BLaER1 (cell line): ENCODE results near the gene NCKIPSD.

Experiments
- H3K27ac ChIP-seq: shearing (Covaris generic); formaldehyde crosslinking; 2 replicates; pipeline ENCODE4 v1.8.1; 2022
- H3K27me3 ChIP-seq: shearing (Covaris generic); formaldehyde crosslinking; 2 replicates; pipeline ENCODE4 v1.8.1; 2022
- H3K36me3 ChIP-seq: shearing (Covaris generic); formaldehyde crosslinking; 2 replicates; pipeline ENCODE4 v1.8.1; 2022
- H3K4me1 ChIP-seq: shearing (Covaris generic); formaldehyde crosslinking; 2 replicates; pipeline ENCODE4 v1.8.1; 2022
- H3K4me2 ChIP-seq: shearing (Covaris generic); formaldehyde crosslinking; 2 replicates; pipeline ENCODE4 v1.8.1; 2022
- H3K4me3 ChIP-seq: shearing (Covaris generic); formaldehyde crosslinking; 2 replicates; pipeline ENCODE4 v1.8.1; 2022
- H3K9ac ChIP-seq: shearing (Covaris generic); formaldehyde crosslinking; 2 replicates; pipeline ENCODE4 v1.8.1; 2022
- H3K9me3 ChIP-seq: shearing (Covaris generic); formaldehyde crosslinking; 2 replicates; pipeline ENCODE4 v1.8.1; 2022
- H4K20me1 ChIP-seq: shearing (Covaris generic); formaldehyde crosslinking; 2 replicates; pipeline ENCODE4 v1.8.1; 2022
- Cebpa-rat ChIP-seq: shearing (Covaris generic); IDR thresholded peaks from 2 replicates; pipeline ENCODE4 v1.8.1; 2022

NCKIPSD gene

GRCh38 chr3:48662145-48662752 is 23.5 kb downstream of the NCKIPSD start:
- H3K27me3 ChIP-seq: no peaks in the 10 kb centered on the region
- H3K9me3 ChIP-seq: peaks cover 20% of the 10 kb centered on the region
- H3K4me3 ChIP-seq: peak overlapping the region; percentile 60
- peaks cover 42% of the 10 kb centered on the region for H4K20me1 ChIP-seq
- H3K27ac ChIP-seq: no peak overlapping the region
- peaks cover 19% of the 10 kb centered on the region for H3K36me3 ChIP-seq
- TF ChIP-seq Cebpa-rat: no peak
- no peak overlapping the region for H3K9ac ChIP-seq
- peaks cover 16% of the 10 kb centered on the region for H3K4me1 ChIP-seq
- peak overlapping the region; percentile 80 for H3K4me2 ChIP-seq

GRCh38 chr3:48661501-48662144 is 24.1 kb downstream of the NCKIPSD start:
- Histone ChIP-seq H3K4me3 (peak overlapping the region; percentile 60), H3K27me3 (peaks cover 3% of the 10 kb centered on the region; the same call in 1 of the 2 replicates), H3K27ac (no peak overlapping the region), H3K9ac (no peak overlapping the region), H3K36me3 (peaks cover 19% of the 10 kb centered on the region), H3K4me1 (peaks cover 22% of the 10 kb centered on the region), H3K4me2 (peak overlapping the region; percentile 80), H4K20me1 (peaks cover 42% of the 10 kb centered on the region), H3K9me3 (peaks cover 20% of the 10 kb centered on the region)
- no peak for TF ChIP-seq Cebpa-rat

- peak overlapping the region; percentile 60 for H3K4me3 ChIP-seq
- peak overlapping the region; percentile 80 for H3K4me2 ChIP-seq
- H3K36me3 ChIP-seq: peaks cover 19% of the 10 kb centered on the region
- H3K9ac ChIP-seq: no peak overlapping the region
- peaks cover 42% of the 10 kb centered on the region for H4K20me1 ChIP-seq
- peaks cover 26% of the 10 kb centered on the region for H3K4me1 ChIP-seq
- peaks cover 5% of the 10 kb centered on the region; the same call in 1 of the 2 replicates for H3K27me3 ChIP-seq
- TF ChIP-seq Cebpa-rat: no peak
- peaks cover 20% of the 10 kb centered on the region for H3K9me3 ChIP-seq
- no peak overlapping the region for H3K27ac ChIP-seq
Observed at GRCh38 chr3:48660800-48661400, 24.8 kb downstream of the NCKIPSD start.

GRCh38 chr3:48656841-48657281 is 28.9 kb downstream of the NCKIPSD start:
- H3K27me3 ChIP-seq: peaks cover 5% of the 10 kb centered on the region; the same call in 1 of the 2 replicates
- peak overlapping the region; percentile 74; the same call in 1 of the 2 replicates for H3K9ac ChIP-seq
- TF ChIP-seq Cebpa-rat: no peak
- H3K27ac ChIP-seq: peak overlapping the region; percentile 63
- no peaks in the 10 kb centered on the region for H3K36me3 ChIP-seq
- peaks cover 30% of the 10 kb centered on the region for H4K20me1 ChIP-seq
- H3K9me3 ChIP-seq: no peaks in the 10 kb centered on the region
- peak overlapping the region; percentile 89 for H3K4me2 ChIP-seq
- peak overlapping the region; percentile 71 for H3K4me3 ChIP-seq
- H3K4me1 ChIP-seq: peaks cover 30% of the 10 kb centered on the region

- Histone ChIP-seq H3K4me3 (peak overlapping the region; percentile 71), H3K9ac (peak overlapping the region; percentile 74; the same call in 1 of the 2 replicates)
Observed at GRCh38 chr3:48656061-48656840, 29.5 kb downstream of the NCKIPSD start.

GRCh38 chr3:48655606-48656005 is 30.1 kb downstream of the NCKIPSD start:
- no peak overlapping the region for H3K27ac ChIP-seq
- H3K4me1 ChIP-seq: peaks cover 20% of the 10 kb centered on the region
- no peaks in the 10 kb centered on the region for H3K9me3 ChIP-seq
- H3K9ac ChIP-seq: no peak overlapping the region
- peaks cover 21% of the 10 kb centered on the region for H4K20me1 ChIP-seq
- TF ChIP-seq Cebpa-rat: no peak
- peak overlapping the region; percentile 89 for H3K4me2 ChIP-seq
- peak overlapping the region; percentile 71 for H3K4me3 ChIP-seq
- no peaks in the 10 kb centered on the region for H3K36me3 ChIP-seq
- H3K27me3 ChIP-seq: peaks cover 5% of the 10 kb centered on the region; the same call in 1 of the 2 replicates

More at GRCh38 chr3:48656061-48656840, 29.5 kb downstream of the NCKIPSD start:
- Histone ChIP-seq H3K27ac (peak overlapping the region; percentile 63), H3K9me3 (no peaks in the 10 kb centered on the region), H3K4me2 (peak overlapping the region; percentile 89), H3K4me1 (peaks cover 26% of the 10 kb centered on the region), H4K20me1 (peaks cover 28% of the 10 kb centered on the region), H3K27me3 (peaks cover 5% of the 10 kb centered on the region; the same call in 1 of the 2 replicates), H3K36me3 (no peaks in the 10 kb centered on the region)
- no peak for TF ChIP-seq Cebpa-rat

GRCh38 chr3:48655063-48655462 is 30.7 kb downstream of the NCKIPSD start:
- no peaks in the 10 kb centered on the region for H3K9me3 ChIP-seq
- H3K27me3 ChIP-seq: peaks cover 5% of the 10 kb centered on the region; the same call in 1 of the 2 replicates
- no peaks in the 10 kb centered on the region for H3K36me3 ChIP-seq
- H3K9ac ChIP-seq: no peak overlapping the region
- peak overlapping the region; percentile 89 for H3K4me2 ChIP-seq
- 0 out of 2 replicates have a peak, but pooled peaks cover 16% of the 10 kb centered on the region for H4K20me1 ChIP-seq
- H3K4me1 ChIP-seq: peaks cover 18% of the 10 kb centered on the region
- no peak overlapping the region for H3K4me3 ChIP-seq
- H3K27ac ChIP-seq: no peak overlapping the region
- TF ChIP-seq Cebpa-rat: no peak

GRCh38 chr3:48652923-48653715 is 32.6 kb downstream of the NCKIPSD start:
- H3K27ac ChIP-seq: no peak overlapping the region
- H3K27me3 ChIP-seq: peaks cover 5% of the 10 kb centered on the region; the same call in 1 of the 2 replicates
- TF ChIP-seq Cebpa-rat: no peak
- no peaks in the 10 kb centered on the region for H3K9me3 ChIP-seq
- H3K4me2 ChIP-seq: no peak overlapping the region
- no peak overlapping the region for H3K4me3 ChIP-seq
- H4K20me1 ChIP-seq: no peaks in the 10 kb centered on the region
- no peak overlapping the region for H3K9ac ChIP-seq
- peaks cover 18% of the 10 kb centered on the region for H3K4me1 ChIP-seq
- no peaks in the 10 kb centered on the region for H3K36me3 ChIP-seq

- H3K9me3 ChIP-seq: no peaks in the 10 kb centered on the region
- H4K20me1 ChIP-seq: no peaks in the 10 kb centered on the region
- no peak overlapping the region for H3K4me2 ChIP-seq
- H3K27me3 ChIP-seq: peaks cover 3% of the 10 kb centered on the region; the same call in 1 of the 2 replicates
- no peak overlapping the region for H3K27ac ChIP-seq
- peaks cover 13% of the 10 kb centered on the region for H3K4me1 ChIP-seq
- no peak overlapping the region for H3K4me3 ChIP-seq
- H3K9ac ChIP-seq: no peak overlapping the region
- no peaks in the 10 kb centered on the region for H3K36me3 ChIP-seq
- TF ChIP-seq Cebpa-rat: no peak
Observed at GRCh38 chr3:48651771-48652170, 33.9 kb downstream of the NCKIPSD start.
